ENCODE results near the gene PLCB3.
"Not testable (repeated sequence)": the region's sequence is repeated elsewhere in the genome, so short reads cannot be mapped to it uniquely, and the experiment has no call there.

PLCB3 gene

GRCh38 chr11:64245401-64245796 lies 5.9 kb upstream of the PLCB3 start:
- in situ Hi-C loops (cut with MboI; ENCODE audit: low sequenced_read_pairs, unreplicated experiment): no loop called here
- DNase-seq (ENCODE audit: low spot score): no peak
- TF ChIP-seq CTCF (IDR thresholded peaks at IDR 0.05; ENCODE audit: borderline replicate concordance, control extremely low read depth, extremely low read depth, insufficient read depth, missing control alignments): no peak

GRCh38 chr11:64245797-64246620 lies 5.3 kb upstream of the PLCB3 start:
- peak; percentile 56 for DNase-seq (ENCODE audit: low spot score)
- no peak for TF ChIP-seq CTCF (IDR thresholded peaks at IDR 0.05; ENCODE audit: borderline replicate concordance, control extremely low read depth, extremely low read depth, insufficient read depth, missing control alignments)
- in situ Hi-C loops (cut with MboI; ENCODE audit: low sequenced_read_pairs, unreplicated experiment): no loop called here

- DNase-seq (ENCODE audit: low spot score); in situ Hi-C loops (cut with MboI; ENCODE audit: low sequenced_read_pairs, unreplicated experiment): not testable (repeated sequence)
These were observed 4.8 kb upstream of the PLCB3 start for GRCh38 chr11:64246621-64246870.

- TF ChIP-seq CTCF (IDR thresholded peaks at IDR 0.05; ENCODE audit: borderline replicate concordance, control extremely low read depth, extremely low read depth, insufficient read depth, missing control alignments): no peak
- in situ Hi-C loops (cut with MboI; ENCODE audit: low sequenced_read_pairs, unreplicated experiment): no loop called here
- peak; percentile 90 for DNase-seq (ENCODE audit: low spot score)
These were observed 4.2 kb upstream of the PLCB3 start, which contains the start of gene PPP1R14B for GRCh38 chr11:64246871-64247728. Gene PPP1R14B, minus strand, starts transcription at chr11:64246943. Its CDS starts 270 bp downstream, at chr11:64246673.

- TF ChIP-seq CTCF (IDR thresholded peaks at IDR 0.05; ENCODE audit: borderline replicate concordance, control extremely low read depth, extremely low read depth, insufficient read depth, missing control alignments): no peak
- in situ Hi-C loops (cut with MboI; ENCODE audit: low sequenced_read_pairs, unreplicated experiment): no loop called here
- DNase-seq (ENCODE audit: low spot score): no peak
These were observed 3.4 kb upstream of the PLCB3 start for GRCh38 chr11:64247729-64248531.

GRCh38 chr11:64248578-64248977 lies 2.8 kb upstream of the PLCB3 start:
- DNase-seq (ENCODE audit: low spot score): no peak
- no peak for TF ChIP-seq CTCF (IDR thresholded peaks at IDR 0.05; ENCODE audit: borderline replicate concordance, control extremely low read depth, extremely low read depth, insufficient read depth, missing control alignments)
- in situ Hi-C loops (cut with MboI; ENCODE audit: low sequenced_read_pairs, unreplicated experiment): no loop called here

Data from GM13976 (cell line).